Upper lobe of left lung (tissue), 6 donors: Measurements from ENCODE around the gene MAPK8. TPM values are rescaled to one million over a fixed set of nuclear protein-coding genes. Genes with fewer than 3 reads are reported as not detected.

Experiments used
- ATAC-seq, 2 donors: fragments of 200-7000 bp; cut with Tn5 transposase; one replicate each; pipeline ENCODE4 v1.9.1; 2022; ENCODE audit warnings: mild to moderate bottlenecking in 2 of 2, moderate library complexity in 2 of 2; ENCODE audit not compliant: low FRiP score in 2 of 2
- DNase-seq, 2 donors: peaks; one replicate each; pipeline ENCODE4 v3.0.0-alpha.2; 2019 to 2020
- H3K27ac ChIP-seq, 4 donors: fragments of 200-600 bp; sonication (generic); one replicate each; pipeline ENCODE4 v1.5.1; 2016 to 2019
- H3K27me3 ChIP-seq, 4 donors: fragments of 200-600 bp; sonication (generic); one replicate each; pipeline ENCODE4 v1.5.1; 2017 to 2019
- H3K36me3 ChIP-seq, 4 donors: fragments of 200-600 bp; sonication (generic); one replicate each; pipeline ENCODE4 v1.5.1; 2016 to 2019
- H3K4me1 ChIP-seq, 4 donors: fragments of 200-600 bp; sonication (generic); one replicate each; pipeline ENCODE4 v1.5.1; 2018 to 2019
- H3K4me3 ChIP-seq, 4 donors: fragments of 200-600 bp; sonication (generic); one replicate each; pipeline ENCODE4 v1.5.1; 2017 to 2019; ENCODE audit warnings: mild to moderate bottlenecking in 2 of 4, moderate library complexity in 1 of 4
- H3K9me3 ChIP-seq, 4 donors: fragments of 200-600 bp; sonication (generic); one replicate each; pipeline ENCODE4 v1.5.1; 2018 to 2019
- CTCF ChIP-seq, 6 experiments: fragments of 450-650 bp in 4 of 6; fragments of 200-600 bp in 2 of 6; sonication (generic) in 2 of 6; IDR thresholded peaks; one replicate each; pipeline ENCODE4 v1.5.1; 2016 to 2019; ENCODE audit warnings: antibody characterized with exemption in 6 of 6
- EP300 ChIP-seq, 4 donors: sonication (generic); formaldehyde crosslinking; IDR thresholded peaks; one replicate each; pipeline ENCODE4 v1.5.1; 2017; ENCODE audit warnings: antibody characterized with exemption in 4 of 4, control low read depth in 2 of 4
- POLR2A ChIP-seq, 4 donors: fragments of 450-650 bp; IDR thresholded peaks; one replicate each; pipeline ENCODE4 v1.5.1; 2016 to 2017; ENCODE audit warnings: antibody characterized with exemption in 4 of 4, mild to moderate bottlenecking in 2 of 4
- POLR2AphosphoS5 ChIP-seq, 2 donors: sonication (generic); formaldehyde crosslinking; IDR thresholded peaks; one replicate each; pipeline ENCODE4 v1.5.1; 2017; ENCODE audit warnings: antibody characterized with exemption in 2 of 2
- WGBS, 2 donors: methylation state at CpG; one replicate each; pipeline ENCODE4 v1.1.5; 2017 to 2018; 5-methylcytosine and 5-hydroxymethylcytosine counted together
- total RNA-seq, 6 donors: library from RNA; depleted of rRNA in 4 of 6; stranded (reverse); fragments of >200 nt in 4 of 6; gene quantifications; one replicate each; pipeline versions ENCODE4 v1.1.0 to v1.2.1, GENCODE V29; 2016 to 2021
- donor health status: DM: no; HTN: no; CAD: no; lungs with moderate emphysema.
- donor health status: DM: no; HTN: yes; CAD: no; lungs with severe emphysema.

Gene MAPK8
- total RNA-seq, 6 donors from 2014 or later: 33.6 to 61.6 (median 46.6) TPM

DNA sequence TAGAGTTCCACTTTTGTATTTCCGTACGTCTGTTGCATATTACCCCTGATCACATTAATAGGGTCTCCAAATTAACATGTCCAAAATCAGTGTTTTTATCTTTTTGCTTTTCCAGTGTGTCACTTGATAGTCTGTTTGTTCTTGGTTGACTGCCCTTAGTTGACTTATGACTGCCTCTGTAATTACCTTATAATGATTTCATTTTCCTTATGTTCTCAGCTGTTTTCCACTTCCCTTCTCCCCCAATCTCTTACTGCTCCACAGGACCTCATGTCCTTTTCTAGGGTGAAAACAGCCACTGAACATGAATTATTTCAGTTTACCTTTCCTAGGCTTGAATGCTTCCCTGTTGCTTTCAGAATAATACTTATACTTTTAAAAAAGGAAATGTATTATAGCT, 54.7 kb downstream of the MAPK8 start:
- Histone ChIP-seq H3K27me3 (no peaks in the 10 kb centered on the region), H3K27ac (no peak overlapping the region), H3K4me1 (peaks cover 18 to 28% (median 22%) of the 10 kb centered on the region in 4 donors), H3K36me3 (no peaks in the 10 kb centered on the region), H3K9me3 (no peaks in the 10 kb centered on the region), H3K4me3 (no peak overlapping the region)
- 76 to 91% methylated on average over 2 of the region's 2 CpGs for WGBS, 2 donors
- TF ChIP-seq EP300 (IDR thresholded peaks at IDR 0.05): no peak
- no peak for ATAC-seq
- DNase-seq: no peak

- Histone ChIP-seq H3K9me3 (no peaks in the 10 kb centered on the region), H3K27me3 (no peaks in the 10 kb centered on the region), H3K4me1 (peaks cover 18 to 28% (median 22%) of the 10 kb centered on the region in 4 donors), H3K4me3 (no peak overlapping the region), H3K36me3 (no peaks in the 10 kb centered on the region), H3K27ac (no peak overlapping the region)
- DNase-seq (peak in 1 of 2 donors; percentile 63), ATAC-seq (peak in 1 of 2 donors; percentile 68)
- WGBS, 2 donors: 23 to 26% methylated on average over 5 of the region's 5 CpGs
- TF ChIP-seq CTCF (IDR thresholded peaks at IDR 0.05) (peak; percentile 37 to 71 (median 54)), POLR2AphosphoS5 (IDR thresholded peaks at IDR 0.05) (no peak), POLR2A (IDR thresholded peaks at IDR 0.05) (no peak)
Measured at GRCh38 chr10:48363617-48364355, 57.3 kb downstream of the MAPK8 start.

- no peak for DNase-seq
- ATAC-seq: no peak
- H3K4me1 ChIP-seq: peaks cover 18 to 28% (median 22%) of the 10 kb centered on the region in 4 donors
- no peaks in the 10 kb centered on the region for H3K9me3 ChIP-seq
- no peak overlapping the region for H3K27ac ChIP-seq
- WGBS, 2 donors: 26 to 28% methylated on average over 3 of the region's 3 CpGs
- no peaks in the 10 kb centered on the region for H3K36me3 ChIP-seq
- TF ChIP-seq POLR2A (IDR thresholded peaks at IDR 0.05) (no peak), POLR2AphosphoS5 (IDR thresholded peaks at IDR 0.05) (no peak), CTCF (IDR thresholded peaks at IDR 0.05) (no peak), EP300 (IDR thresholded peaks at IDR 0.05) (no peak)
- H3K4me3 ChIP-seq: no peak overlapping the region
- no peaks in the 10 kb centered on the region for H3K27me3 ChIP-seq
Measured at GRCh38 chr10:48364659-48365405, 58.4 kb downstream of the MAPK8 start.

DNA sequence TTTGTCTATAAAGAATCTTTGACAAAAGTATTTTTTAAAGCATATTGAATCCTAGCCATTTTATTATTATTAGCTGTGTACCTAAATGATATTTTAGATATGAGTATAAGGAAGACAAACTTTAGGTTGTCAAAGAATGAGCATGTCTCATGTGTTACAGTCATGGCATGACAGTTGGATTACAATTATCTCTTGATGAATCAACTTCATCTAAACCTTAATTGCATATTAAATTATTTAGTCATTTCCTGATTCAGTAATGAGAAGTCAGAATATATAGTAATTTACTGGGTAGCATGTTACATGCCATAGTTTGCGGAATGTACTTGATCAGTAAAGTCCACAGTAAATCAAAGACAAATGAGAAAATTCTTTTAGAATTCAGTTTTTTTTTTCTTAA, 59.2 kb downstream of the MAPK8 start:
- DNase-seq (no peak), ATAC-seq (no peak)
- peaks cover 18 to 28% (median 22%) of the 10 kb centered on the region in 4 donors for H3K4me1 ChIP-seq
- 92 to 97% methylated on average over 1 of the region's 1 CpG for WGBS, 2 donors
- no peak overlapping the region for H3K27ac ChIP-seq
- no peaks in the 10 kb centered on the region for H3K27me3 ChIP-seq
- H3K4me3 ChIP-seq: no peak overlapping the region
- TF ChIP-seq EP300 (IDR thresholded peaks at IDR 0.05) (no peak), CTCF (IDR thresholded peaks at IDR 0.05) (no peak), POLR2A (IDR thresholded peaks at IDR 0.05) (no peak), POLR2AphosphoS5 (IDR thresholded peaks at IDR 0.05) (no peak)
- H3K36me3 ChIP-seq: no peaks in the 10 kb centered on the region
- no peaks in the 10 kb centered on the region for H3K9me3 ChIP-seq

- ATAC-seq (no peak), DNase-seq (no peak)
- Histone ChIP-seq H3K36me3 (no peaks in the 10 kb centered on the region), H3K9me3 (no peaks in the 10 kb centered on the region), H3K27me3 (no peaks in the 10 kb centered on the region), H3K4me1 (peaks cover 18 to 28% (median 22%) of the 10 kb centered on the region in 4 donors), H3K27ac (no peak overlapping the region), H3K4me3 (no peak overlapping the region)
- no peak for TF ChIP-seq EP300 (IDR thresholded peaks at IDR 0.05)
- TF ChIP-seq CTCF (IDR thresholded peaks at IDR 0.05): no peak
- no peak for TF ChIP-seq POLR2A (IDR thresholded peaks at IDR 0.05)
- no peak for TF ChIP-seq POLR2AphosphoS5 (IDR thresholded peaks at IDR 0.05)
Measured at GRCh38 chr10:48366261-48366660, 59.8 kb downstream of the MAPK8 start.
